GM18951 (cell line): Measurements from ENCODE around the gene MAPKBP1.

Experiments
- POLR2A ChIP-seq: IDR thresholded peaks from 4 replicates; pipeline ENCODE4 v1.6.1; 2011; ENCODE audit warnings: mild to moderate bottlenecking; ENCODE audit not compliant: insufficient read length, insufficient read depth; ENCODE audit errors: extremely low read depth
- in situ Hi-C: fragments of 300-500 bp; cut with MboI; formaldehyde crosslinking; loops from one replicate; pipeline ENCODE4 v1.12.0; 2022; ENCODE audit warnings: low sequenced_read_pairs, mixed read lengths, inconsistent platforms; ENCODE audit not compliant: unreplicated experiment

Gene MAPKBP1

DNA sequence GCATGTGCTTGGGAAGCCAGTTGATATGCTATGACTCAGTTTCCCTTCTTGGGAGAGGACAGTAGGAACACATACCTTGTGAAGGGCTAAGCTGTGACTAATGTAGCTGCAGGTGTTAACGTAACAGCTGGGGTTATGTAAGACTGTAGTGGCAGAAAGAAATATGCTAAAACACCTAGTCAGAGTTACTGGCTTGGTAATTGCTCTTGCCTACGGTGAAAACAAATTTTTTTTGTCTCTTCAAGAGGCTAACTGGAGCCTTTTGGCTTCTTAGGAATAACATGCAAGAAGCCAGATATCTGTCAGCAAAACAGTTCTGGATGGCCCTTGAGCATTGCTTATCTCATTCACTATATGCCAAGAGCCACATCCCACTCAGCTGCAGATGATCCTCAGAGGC, 1.4 kb downstream of the MAPKBP1 start:
- in situ Hi-C loops: no loop called here
- TF ChIP-seq POLR2A: no peak

DNA sequence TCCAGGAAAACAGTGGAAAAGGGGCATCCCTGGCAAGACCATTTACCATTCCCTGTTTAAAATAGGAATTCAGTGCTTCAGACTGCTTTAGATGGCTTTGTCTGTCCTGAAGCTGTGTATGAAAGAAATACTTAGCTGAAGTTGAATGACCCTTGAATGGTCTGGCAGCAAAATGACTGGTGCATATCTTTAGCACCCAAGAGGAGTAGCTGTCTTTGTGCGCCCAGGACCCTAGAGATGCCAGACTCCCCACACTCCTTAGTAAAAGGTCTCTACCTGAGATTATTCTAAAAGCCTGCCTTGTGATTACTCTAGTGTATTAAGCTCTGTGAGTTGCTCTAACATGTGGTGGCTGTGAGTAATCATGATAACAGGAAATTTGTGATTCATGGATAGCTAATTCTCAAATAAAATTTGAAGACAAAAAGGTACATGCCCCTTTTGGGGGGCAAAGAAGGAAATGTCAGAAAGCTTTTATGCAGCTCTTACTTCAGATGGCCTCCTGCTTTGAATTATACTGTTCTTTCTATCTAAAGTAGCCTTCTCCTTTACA, 3.2 kb downstream of the MAPKBP1 start:
- in situ Hi-C loops: no loop called here
- TF ChIP-seq POLR2A: no peak

GRCh38 chr15:41778521-41778920, 4.2 kb downstream of the MAPKBP1 start:
- no peak for TF ChIP-seq POLR2A

GRCh38 chr15:41779662-41780157, 5.4 kb downstream of the MAPKBP1 start:
- TF ChIP-seq POLR2A: no peak
- in situ Hi-C loops: no loop called here

More at GRCh38 chr15:41778521-41778920, 4.2 kb downstream of the MAPKBP1 start:
- in situ Hi-C loops: no loop called here

GRCh38 chr15:41780266-41780665, 6.0 kb downstream of the MAPKBP1 start:
- TF ChIP-seq POLR2A: no peak
- in situ Hi-C loops: no loop called here

DNA sequence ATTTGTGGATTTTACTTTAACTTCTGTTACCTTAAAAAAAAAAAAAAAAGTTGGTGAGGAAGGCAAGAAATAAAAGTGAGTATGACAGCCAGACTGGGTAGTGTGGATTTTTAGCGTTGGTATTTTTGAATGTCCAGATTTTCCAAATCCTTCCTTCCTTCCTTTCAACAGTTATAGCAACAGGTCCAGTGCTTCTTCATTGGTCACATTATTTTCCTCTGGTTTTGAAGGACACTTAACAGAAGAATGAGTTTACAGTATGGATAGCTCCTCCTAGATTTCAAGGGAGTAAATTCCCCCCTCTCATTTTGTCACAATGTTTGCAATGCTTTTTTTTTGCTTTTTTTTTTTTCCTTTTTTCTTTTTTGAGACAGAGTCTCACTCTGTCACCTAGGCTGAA, 6.4 kb downstream of the MAPKBP1 start:
- TF ChIP-seq POLR2A: no peak
- in situ Hi-C loops: no loop called here

DNA sequence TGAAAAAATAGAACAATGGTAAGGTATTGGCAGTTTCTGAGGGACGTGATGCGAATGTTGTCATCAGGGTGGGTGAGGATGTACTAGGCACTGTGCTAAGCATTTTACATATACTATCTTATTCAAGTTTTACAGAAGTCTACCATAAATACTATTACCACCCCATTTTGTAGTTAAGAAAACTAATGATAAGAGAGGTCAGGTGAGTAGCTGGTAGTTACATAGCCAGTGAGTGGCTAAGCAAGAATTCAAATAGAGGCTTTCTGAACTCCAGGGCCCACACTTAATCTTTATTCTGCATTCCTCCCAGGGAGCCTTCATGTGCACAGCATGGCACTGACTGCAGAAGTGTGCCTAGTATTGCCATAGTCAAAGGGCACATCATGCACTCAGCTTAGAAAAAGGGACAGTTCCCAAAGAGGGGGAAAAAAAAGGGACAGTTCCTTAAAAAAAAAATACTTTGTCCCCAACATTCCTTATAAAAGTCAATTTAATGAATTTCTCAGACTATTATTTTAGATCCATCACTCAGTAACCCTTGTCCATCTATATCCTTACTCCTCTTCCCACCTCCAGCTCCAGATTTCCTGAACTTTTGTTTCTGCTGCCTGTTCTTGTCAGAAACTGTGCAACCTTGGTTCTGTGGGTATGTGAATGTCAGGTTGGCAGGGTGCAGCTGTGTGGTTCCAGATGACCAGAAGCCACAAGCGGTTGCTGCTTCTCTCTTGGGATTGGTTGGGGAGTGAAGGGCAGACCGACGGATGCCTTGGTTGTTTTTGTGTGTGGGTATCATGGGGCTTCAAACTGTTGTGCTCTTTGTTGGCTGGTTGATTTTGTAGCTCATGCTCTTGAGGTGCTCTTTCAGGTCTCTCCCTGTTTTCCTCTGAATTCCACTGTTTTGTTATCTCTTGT, 8.3 kb downstream of the MAPKBP1 start:
- TF ChIP-seq POLR2A: no peak
- in situ Hi-C loops: no loop called here

- in situ Hi-C loops: no loop called here
- TF ChIP-seq POLR2A: no peak
These were observed 9.0 kb downstream of the MAPKBP1 start for GRCh38 chr15:41783296-41783695.

- in situ Hi-C loops: no loop called here
- no peak for TF ChIP-seq POLR2A
These were observed 14.0 kb downstream of the MAPKBP1 start for GRCh38 chr15:41788262-41788661.

DNA sequence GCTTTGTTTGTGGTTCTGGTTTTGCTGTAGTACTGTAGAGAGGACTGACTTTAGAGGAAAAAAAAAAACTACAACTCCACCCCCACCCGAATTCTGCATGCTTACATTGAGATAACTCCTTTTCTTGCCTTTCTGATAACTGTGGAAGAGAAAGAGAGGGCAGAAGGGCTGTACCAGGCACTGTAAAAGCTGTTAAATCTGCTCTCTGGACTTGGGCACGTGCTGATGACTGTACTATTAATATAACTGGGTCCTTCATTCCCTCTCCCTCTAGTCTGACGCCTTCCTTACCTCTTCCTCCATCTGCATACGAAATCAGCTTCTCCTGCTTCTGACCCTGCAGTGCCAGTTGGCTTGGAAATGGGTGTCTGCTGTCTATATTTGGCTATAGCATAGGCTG, 15.0 kb downstream of the MAPKBP1 start:
- no peak for TF ChIP-seq POLR2A
- in situ Hi-C loops: no loop called here

- no peak for TF ChIP-seq POLR2A
- in situ Hi-C loops: no loop called here
These were observed 15.4 kb downstream of the MAPKBP1 start for GRCh38 chr15:41789662-41790061.

DNA sequence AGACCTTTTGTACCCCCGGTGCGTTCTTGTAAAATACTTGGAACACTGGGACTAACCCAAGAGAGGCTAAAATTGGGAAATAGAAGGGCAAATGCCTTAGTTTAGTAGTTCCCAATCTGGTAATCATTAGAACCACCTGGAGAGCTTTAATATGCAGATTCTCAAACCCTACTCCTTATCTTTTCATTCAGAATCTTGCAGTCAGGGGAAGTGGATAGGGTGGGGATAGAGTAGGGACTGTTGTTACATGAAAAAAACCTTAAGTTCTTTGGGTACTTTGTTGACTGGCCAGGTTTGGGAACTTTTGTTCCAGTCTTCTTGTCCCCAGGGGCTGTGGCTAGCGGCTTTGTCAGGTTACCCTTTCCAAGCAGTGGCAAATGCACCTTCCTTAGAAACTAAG, 15.9 kb downstream of the MAPKBP1 start:
- in situ Hi-C loops: no loop called here
- TF ChIP-seq POLR2A: no peak

DNA sequence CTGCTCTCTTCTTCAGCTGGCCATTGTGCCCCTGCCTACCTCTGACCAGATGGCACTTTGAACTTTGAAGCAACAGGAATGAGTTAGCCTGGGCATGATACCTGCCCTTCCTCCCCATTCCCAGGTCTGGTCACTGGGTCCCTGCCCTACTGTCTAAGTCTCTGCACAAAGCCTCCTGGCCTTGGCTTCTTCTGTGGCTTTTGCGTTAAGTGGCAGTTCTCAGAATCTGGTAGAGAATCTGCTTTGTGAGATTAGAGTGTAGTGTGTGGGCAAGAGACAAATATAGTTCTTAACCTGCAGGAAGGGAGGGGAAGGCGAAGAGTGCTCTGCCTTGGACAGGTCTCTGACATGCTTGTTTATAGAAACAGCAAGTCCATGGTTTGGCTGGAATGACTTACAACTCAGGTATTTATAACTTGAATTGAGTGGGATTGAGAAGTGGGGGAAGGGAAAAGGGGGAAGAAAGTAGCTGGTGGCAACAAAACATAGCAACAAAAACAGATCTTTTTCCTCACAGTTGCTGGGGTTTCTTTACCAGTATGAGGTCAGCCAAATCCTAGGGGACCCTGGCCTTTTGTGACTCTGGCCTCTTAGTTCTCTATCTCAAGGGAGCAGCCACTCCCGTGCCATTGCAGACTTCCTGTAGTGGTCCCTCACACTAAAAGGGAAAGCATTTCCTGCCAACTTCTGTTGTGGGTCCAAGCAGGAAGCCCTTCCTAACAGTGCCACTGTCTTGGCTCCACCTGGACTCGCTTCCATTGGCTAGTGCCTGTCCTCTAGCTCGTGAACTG, 16.7 kb downstream of the MAPKBP1 start:
- in situ Hi-C loops: no loop called here
- TF ChIP-seq POLR2A: no peak
